ENCODE results near the gene ZFP57.

GRCh38 chr6:29630315-29630714 is 50.6 kb downstream of the ZFP57 start:
- no peak for TF ChIP-seq USF1 (IDR thresholded peaks at IDR 0.05)
- no peak for TF ChIP-seq TEAD4 (IDR thresholded peaks at IDR 0.05)
- no peak for TF ChIP-seq FOXM1 (IDR thresholded peaks at IDR 0.05; ENCODE audit: borderline replicate concordance, low read depth)
- TF ChIP-seq, protein P1, sequence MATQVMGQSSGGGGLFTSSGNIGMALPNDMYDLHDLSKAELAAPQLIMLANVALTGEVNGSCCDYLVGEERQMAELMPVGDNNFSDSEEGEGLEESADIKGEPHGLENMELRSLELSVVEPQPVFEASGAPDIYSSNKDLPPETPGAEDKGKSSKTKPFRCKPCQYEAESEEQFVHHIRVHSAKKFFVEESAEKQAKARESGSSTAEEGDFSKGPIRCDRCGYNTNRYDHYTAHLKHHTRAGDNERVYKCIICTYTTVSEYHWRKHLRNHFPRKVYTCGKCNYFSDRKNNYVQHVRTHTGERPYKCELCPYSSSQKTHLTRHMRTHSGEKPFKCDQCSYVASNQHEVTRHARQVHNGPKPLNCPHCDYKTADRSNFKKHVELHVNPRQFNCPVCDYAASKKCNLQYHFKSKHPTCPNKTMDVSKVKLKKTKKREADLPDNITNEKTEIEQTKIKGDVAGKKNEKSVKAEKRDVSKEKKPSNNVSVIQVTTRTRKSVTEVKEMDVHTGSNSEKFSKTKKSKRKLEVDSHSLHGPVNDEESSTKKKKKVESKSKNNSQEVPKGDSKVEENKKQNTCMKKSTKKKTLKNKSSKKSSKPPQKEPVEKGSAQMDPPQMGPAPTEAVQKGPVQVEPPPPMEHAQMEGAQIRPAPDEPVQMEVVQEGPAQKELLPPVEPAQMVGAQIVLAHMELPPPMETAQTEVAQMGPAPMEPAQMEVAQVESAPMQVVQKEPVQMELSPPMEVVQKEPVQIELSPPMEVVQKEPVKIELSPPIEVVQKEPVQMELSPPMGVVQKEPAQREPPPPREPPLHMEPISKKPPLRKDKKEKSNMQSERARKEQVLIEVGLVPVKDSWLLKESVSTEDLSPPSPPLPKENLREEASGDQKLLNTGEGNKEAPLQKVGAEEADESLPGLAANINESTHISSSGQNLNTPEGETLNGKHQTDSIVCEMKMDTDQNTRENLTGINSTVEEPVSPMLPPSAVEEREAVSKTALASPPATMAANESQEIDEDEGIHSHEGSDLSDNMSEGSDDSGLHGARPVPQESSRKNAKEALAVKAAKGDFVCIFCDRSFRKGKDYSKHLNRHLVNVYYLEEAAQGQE (IDR thresholded peaks at IDR 0.05; ENCODE audit: low read depth): no peak
- no peak for TF ChIP-seq CREB1 (IDR thresholded peaks at IDR 0.05; ENCODE audit: low read depth)
- no peak for TF ChIP-seq RAD21 (IDR thresholded peaks at IDR 0.05; ENCODE audit: low read depth)

Data from Ishikawa (cell line).